T-helper 2 cell treated with Interferon-gamma antibody and Interleukin-4, amounts not matched to agents 100 ng/mL and 5 ng/mL, for 36 hours (primary cell): Measurements from ENCODE around the gene DDX41. TPM values are rescaled to one million over a fixed set of nuclear protein-coding genes. Genes with fewer than 3 reads are reported as not detected.

Experiments
- intact Hi-C: fragments of 100-400 bp; cut with micrococcal nuclease; formaldehyde crosslinking; loops from one replicate; pipeline ENCODE4 v1.15.1; 2023
- total RNA-seq: library from RNA; stranded (reverse); gene quantifications from 2 replicates; pipeline ENCODE4 v1.2.3, GENCODE V29; 2022

The DDX41 gene
- total RNA-seq, 1 donor from 2014 or later, result 116 TPM

GRCh38 chr5:177500685-177501522, 15.9 kb downstream of the DDX41 start:
- intact Hi-C loops, result loop anchor here (1.0 kb wide), 2 partner anchors 46 to 111 kb away; no protein-coding TSS in a partner anchor

- intact Hi-C loops, result loop anchor here (5.0 kb wide), 1 partner anchor 52 kb away; the partner anchor contains the start of gene FAM193B
Measured at GRCh38 chr5:177499842-177500241, 16.9 kb downstream of the DDX41 start.

GRCh38 chr5:177498013-177498787, 18.6 kb downstream of the DDX41 start:
- intact Hi-C loops, result loop anchor here (5.0 kb wide), 1 partner anchor 54 kb away; the partner anchor contains the start of gene FAM193B

GRCh38 chr5:177497292-177498012, 19.3 kb downstream of the DDX41 start, which contains the start of gene PDLIM7:
Gene PDLIM7 (minus strand): TSS chr5:177497604. CDS start chr5:177496512, 1,092 bp downstream.
- intact Hi-C loops, result loop anchor here (1.0 to 5.0 kb wide), 7 partner anchors 18 to 185 kb away; partner anchors contain the start of genes FAM193B and GRK6

- intact Hi-C loops, result loop anchor here (1.0 to 5.0 kb wide), 7 partner anchors 18 to 185 kb away; partner anchors contain the start of genes FAM193B and GRK6
Measured at GRCh38 chr5:177496727-177497291, 20.0 kb downstream of the DDX41 start.

- intact Hi-C loops, result loop anchor here (5.0 kb wide), 1 partner anchor 56 kb away; the partner anchor contains the start of gene FAM193B
Measured at GRCh38 chr5:177496070-177496726, 20.6 kb downstream of the DDX41 start.

GRCh38 chr5:177495243-177496060, 21.3 kb downstream of the DDX41 start:
- intact Hi-C loops, result loop anchor here (5.0 kb wide), 1 partner anchor 57 kb away; the partner anchor contains the start of gene FAM193B

GRCh38 chr5:177494346-177495195, 22.2 kb downstream of the DDX41 start:
- intact Hi-C loops, result loop anchor here (5.0 kb wide), 1 partner anchor 58 kb away; the partner anchor contains the start of gene FAM193B

GRCh38 chr5:177493795-177494345, 22.9 kb downstream of the DDX41 start:
- intact Hi-C loops, result no loop called here

- intact Hi-C loops, result no loop called here
Measured at GRCh38 chr5:177492841-177493240, 23.9 kb downstream of the DDX41 start.

- intact Hi-C loops, result no loop called here
Measured at GRCh38 chr5:177491983-177492746, 24.6 kb downstream of the DDX41 start.

- intact Hi-C loops, result no loop called here
Measured at GRCh38 chr5:177491429-177491945, 25.3 kb downstream of the DDX41 start.

GRCh38 chr5:177490992-177491391, 25.8 kb downstream of the DDX41 start:
- intact Hi-C loops, result no loop called here

GRCh38 chr5:177490311-177490991, 26.3 kb downstream of the DDX41 start:
- intact Hi-C loops, result no loop called here

GRCh38 chr5:177489119-177489716, 27.5 kb downstream of the DDX41 start:
- intact Hi-C loops, result no loop called here

GRCh38 chr5:177487975-177488374, 28.8 kb downstream of the DDX41 start:
- intact Hi-C loops, result no loop called here
